ENCODE measurements around the gene TMEM138. TPM values are rescaled to one million over a fixed set of nuclear protein-coding genes. Genes with fewer than 3 reads are reported as not detected.

The TMEM138 gene
- total and polyA plus RNA-seq, 2 of the 13 experiments (the other 11 are each of a cell fraction or from before 2014, with no cell fraction given) = 43.5 to 61.0 TPM

GRCh38 chr11:61349189-61349751, 12.9 kb upstream of the TMEM138 start (continued):
- TF ChIP-seq CSRNP1 (CRISPR knock-in tag; IDR thresholded peaks at IDR 0.05) = 0 out of 2 replicates have a peak, but pooled peaks have one; percentile 45
- 0 out of 2 replicates have a peak, but pooled peaks have one; percentile 28 for TF ChIP-seq ZNF574 (CRISPR knock-in tag; IDR thresholded peaks at IDR 0.05)
- TF ChIP-seq POLR2A (IDR thresholded peaks at IDR 0.05; ENCODE audit: insufficient read depth in 1 of 2, low read depth in 2 of 2, low read length in 2 of 2) = peak; percentile 14 to 57; a peak in 2 of 4 replicates

- H4K20me1 ChIP-seq (ENCODE audit: insufficient read depth, low read length) = peaks cover 3% of the 10 kb centered on the region; the same call in 1 of the 2 replicates
- H3K79me2 ChIP-seq (ENCODE audit: insufficient read depth, low read length) = no peaks in the 10 kb centered on the region
- POLR2A ChIA-PET = interaction anchor here (3.0 kb wide), 1 partner anchor 12 kb away, joined by 26 read pairs; the partner anchor contains the start of genes CYB561A3 and TMEM138
- no peak overlapping the region for H2AFZ ChIP-seq (ENCODE audit: low read length)
- no peaks in the 10 kb centered on the region for H3K4me1 ChIP-seq (ENCODE audit: insufficient read depth, low read length)
- WGBS (ENCODE audit: low lambda C conversion rate) = 94% methylated on average over 9 of the region's 10 CpGs
- H3K27me3 ChIP-seq (ENCODE audit: control insufficient read depth in 1 of 2, insufficient read depth in 2 of 2, low read length in 2 of 2) = no peaks in the 10 kb centered on the region
- ATAC-seq = peak; percentile 2; the same call in 2 of the 3 replicates
- H3K4me3 ChIP-seq (replicated peaks in 1 of 3; ENCODE audit: insufficient read depth in 1 of 3, low read depth in 2 of 3, low read length in 3 of 3) = no peak overlapping the region
- in situ Hi-C loops (cut with HindIII; ENCODE audit: extremely low pct_ligation_motif_present, low pct_unique_long_range_greater_than_20kb) (no loop called here), intact Hi-C loops (cut with micrococcal nuclease; ENCODE audit: unreplicated experiment) (no loop called here)
- no peak overlapping the region for H3K27ac ChIP-seq (ENCODE audit: extremely low read length, insufficient read depth, low read length)
- no peak for FAIRE-seq
- BruUV-seq (replicated peaks) = no TSS peak
- H3K9ac ChIP-seq (ENCODE audit: insufficient read depth, low read depth, low read length) = no peak overlapping the region
- DNase-seq (ENCODE audit: low spot score) = no peak
- H3K9me3 ChIP-seq (ENCODE audit: low read length) = no peaks in the 10 kb centered on the region
- peaks cover 21 to 26% of the 10 kb centered on the region in 2 experiments for H3K36me3 ChIP-seq (replicated peaks in 1 of 2; ENCODE audit: control insufficient read depth in 1 of 2, insufficient read depth in 2 of 2, low read length in 2 of 2)
- no peak overlapping the region for H3K4me2 ChIP-seq (ENCODE audit: low read depth, low read length)
- CTCF ChIA-PET (ENCODE audit: low intra/inter-chr PET ratio, low total read pairs) = no interaction called here
- TF ChIP-seq RERE (CRISPR knock-in tag; IDR thresholded peaks at IDR 0.05; ENCODE audit: low read depth) = no peak
- TF ChIP-seq ZC3H13 (CRISPR knock-in tag; IDR thresholded peaks at IDR 0.05) = peak; percentile 70; the same call in 1 of the 2 replicates
- 0 out of 2 replicates have a peak, but pooled peaks have one; percentile 34 for TF ChIP-seq ESRRA (CRISPR knock-in tag; IDR thresholded peaks at IDR 0.05; ENCODE audit: low read depth)
- TF ChIP-seq POGK (CRISPR knock-in tag; conservative IDR thresholded peaks at IDR 0.05) = no peak
- no peak for TF ChIP-seq KDM5B (CRISPR knock-in tag; IDR thresholded peaks at IDR 0.05; ENCODE audit: borderline replicate concordance)
- TF ChIP-seq MTF2 (CRISPR knock-in tag; IDR thresholded peaks at IDR 0.05; ENCODE audit: borderline replicate concordance) = no peak
- no peak for TF ChIP-seq SPEN (CRISPR knock-in tag; IDR thresholded peaks at IDR 0.05; ENCODE audit: low read depth)
These were observed 12.3 kb upstream of the TMEM138 start for GRCh38 chr11:61349916-61350315.
